ENCODE measurements around the gene OTOGL. TPM values are rescaled to one million over a fixed set of nuclear protein-coding genes. Genes with fewer than 3 reads are reported as not detected.

Gene OTOGL
- total RNA-seq, 2 experiments from 2014 or later: not detected

DNA sequence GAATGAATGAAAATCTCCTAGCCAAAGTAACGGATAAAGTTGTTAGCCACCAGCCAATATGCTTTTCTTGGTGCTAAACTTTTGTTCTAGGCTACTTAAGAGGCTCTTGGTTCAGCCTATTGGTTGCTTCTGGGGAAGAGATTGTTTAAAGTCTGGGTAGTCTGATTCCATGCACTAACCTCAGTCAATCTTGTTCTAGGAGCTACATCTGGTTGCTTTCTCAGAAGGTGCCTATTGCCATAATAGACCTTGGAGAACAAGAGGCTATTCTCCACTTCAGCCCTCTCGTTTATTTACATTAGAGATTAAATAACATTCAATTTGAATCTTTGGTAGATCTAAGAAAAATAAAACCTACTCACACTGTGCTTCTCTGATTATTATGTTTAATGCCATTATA lies 40.8 kb upstream of the OTOGL start:
- no peak overlapping the region for H3K4me2 ChIP-seq (ENCODE audit: low read length)
- BruUV-seq (replicated peaks): no TSS peak
- no peak overlapping the region for H3K27ac ChIP-seq (ENCODE audit: low read depth, low read length, poor library complexity, severe bottlenecking)
- ChIA-PET CTCF (ENCODE audit: unreplicated experiment) (no interaction called here), POLR2A (no interaction called here)
- TF ChIP-seq, protein P1, sequence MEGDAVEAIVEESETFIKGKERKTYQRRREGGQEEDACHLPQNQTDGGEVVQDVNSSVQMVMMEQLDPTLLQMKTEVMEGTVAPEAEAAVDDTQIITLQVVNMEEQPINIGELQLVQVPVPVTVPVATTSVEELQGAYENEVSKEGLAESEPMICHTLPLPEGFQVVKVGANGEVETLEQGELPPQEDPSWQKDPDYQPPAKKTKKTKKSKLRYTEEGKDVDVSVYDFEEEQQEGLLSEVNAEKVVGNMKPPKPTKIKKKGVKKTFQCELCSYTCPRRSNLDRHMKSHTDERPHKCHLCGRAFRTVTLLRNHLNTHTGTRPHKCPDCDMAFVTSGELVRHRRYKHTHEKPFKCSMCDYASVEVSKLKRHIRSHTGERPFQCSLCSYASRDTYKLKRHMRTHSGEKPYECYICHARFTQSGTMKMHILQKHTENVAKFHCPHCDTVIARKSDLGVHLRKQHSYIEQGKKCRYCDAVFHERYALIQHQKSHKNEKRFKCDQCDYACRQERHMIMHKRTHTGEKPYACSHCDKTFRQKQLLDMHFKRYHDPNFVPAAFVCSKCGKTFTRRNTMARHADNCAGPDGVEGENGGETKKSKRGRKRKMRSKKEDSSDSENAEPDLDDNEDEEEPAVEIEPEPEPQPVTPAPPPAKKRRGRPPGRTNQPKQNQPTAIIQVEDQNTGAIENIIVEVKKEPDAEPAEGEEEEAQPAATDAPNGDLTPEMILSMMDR (conservative IDR thresholded peaks at IDR 0.05; ENCODE audit: low read length): no peak
- no peak for TF ChIP-seq EZH2phosphoT487 (IDR thresholded peaks at IDR 0.05; ENCODE audit: borderline replicate concordance, low read depth, low read length)
- H2AFZ ChIP-seq (ENCODE audit: low read length): no peak overlapping the region
- H3K36me3 ChIP-seq (ENCODE audit: insufficient read depth, low read length): no peaks in the 10 kb centered on the region
- no peak overlapping the region for H3K4me3 ChIP-seq (ENCODE audit: low read depth, low read length, poor library complexity, severe bottlenecking)
- no peak for DNase-seq (ENCODE audit: low spot score)
- no peaks in the 10 kb centered on the region for H3K9me2 ChIP-seq (ENCODE audit: insufficient read depth, low read length)
- H4K20me1 ChIP-seq (ENCODE audit: insufficient read depth, low read length): no peaks in the 10 kb centered on the region
- intact Hi-C loops (cut with micrococcal nuclease; ENCODE audit: unreplicated experiment): no loop called here
- H3K9me3 ChIP-seq (ENCODE audit: low read length): no peaks in the 10 kb centered on the region
- H3K79me2 ChIP-seq (ENCODE audit: insufficient read depth, low read depth, low read length): no peaks in the 10 kb centered on the region
- no peaks in the 10 kb centered on the region for H3K4me1 ChIP-seq (ENCODE audit: insufficient read depth, low read length, poor library complexity, severe bottlenecking)

DNA sequence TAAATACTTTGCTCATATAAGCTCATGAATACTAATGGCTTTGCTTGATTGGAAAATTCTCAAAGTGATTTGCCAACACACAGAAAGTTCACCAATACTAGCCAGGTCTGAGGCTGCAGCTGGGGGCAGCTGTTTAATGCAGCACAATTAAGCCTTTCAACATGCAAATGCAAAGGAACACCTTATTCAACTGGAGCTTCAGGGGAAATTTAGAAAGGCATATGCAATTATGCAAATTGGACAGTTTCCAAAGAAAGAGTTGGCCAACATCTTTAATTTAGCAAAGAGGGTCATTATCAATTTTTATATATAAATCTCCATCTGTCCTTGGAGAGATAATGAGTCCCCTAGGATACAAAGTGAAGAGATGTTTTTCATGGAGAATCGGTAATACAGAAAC lies 40.2 kb upstream of the OTOGL start:
- Histone ChIP-seq H3K9me3 (ENCODE audit: low read length) (no peaks in the 10 kb centered on the region), H2AFZ (ENCODE audit: low read length) (no peak overlapping the region), H3K36me3 (ENCODE audit: insufficient read depth, low read length) (no peaks in the 10 kb centered on the region), H3K4me1 (ENCODE audit: insufficient read depth, low read length, poor library complexity, severe bottlenecking) (no peaks in the 10 kb centered on the region), H3K4me2 (ENCODE audit: low read length) (no peak overlapping the region), H3K9me2 (ENCODE audit: insufficient read depth, low read length) (no peaks in the 10 kb centered on the region), H3K27ac (ENCODE audit: low read depth, low read length, poor library complexity, severe bottlenecking) (no peak overlapping the region), H4K20me1 (ENCODE audit: insufficient read depth, low read length) (no peaks in the 10 kb centered on the region), H3K79me2 (ENCODE audit: insufficient read depth, low read depth, low read length) (no peaks in the 10 kb centered on the region), H3K4me3 (ENCODE audit: low read depth, low read length, poor library complexity, severe bottlenecking) (no peak overlapping the region)
- DNase-seq (ENCODE audit: low spot score): no peak
- no TSS peak for BruUV-seq (replicated peaks)
- CTCF ChIA-PET (ENCODE audit: unreplicated experiment): no interaction called here
- POLR2A ChIA-PET: no interaction called here
- intact Hi-C loops (cut with micrococcal nuclease; ENCODE audit: unreplicated experiment): no loop called here
- TF ChIP-seq, protein P1 (conservative IDR thresholded peaks at IDR 0.05; ENCODE audit: low read length): no peak
- TF ChIP-seq EZH2phosphoT487 (IDR thresholded peaks at IDR 0.05; ENCODE audit: borderline replicate concordance, low read depth, low read length): no peak

DNA sequence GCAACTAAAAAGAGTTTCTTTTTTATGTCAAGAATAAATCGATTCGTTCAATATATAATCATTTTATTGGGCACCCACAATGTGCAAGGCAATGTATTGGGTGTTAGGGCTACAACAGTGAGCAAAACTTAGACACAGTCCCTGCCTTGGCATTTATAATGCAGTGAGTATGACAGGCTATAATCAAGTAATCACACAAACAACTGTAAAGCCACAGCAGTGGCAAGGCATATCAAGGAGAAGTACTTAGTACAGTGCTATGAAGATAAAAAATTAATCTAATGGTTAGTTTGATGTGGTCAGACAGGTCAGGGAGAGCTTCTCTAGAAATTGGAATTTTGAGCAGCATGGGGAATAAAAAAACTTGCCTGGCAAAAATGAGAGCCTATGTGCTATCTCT lies 39.5 kb upstream of the OTOGL start:
- Histone ChIP-seq H3K4me2 (ENCODE audit: low read length) (no peak overlapping the region), H2AFZ (ENCODE audit: low read length) (no peak overlapping the region), H3K27ac (ENCODE audit: low read depth, low read length, poor library complexity, severe bottlenecking) (no peak overlapping the region), H3K4me1 (ENCODE audit: insufficient read depth, low read length, poor library complexity, severe bottlenecking) (no peaks in the 10 kb centered on the region), H3K9me2 (ENCODE audit: insufficient read depth, low read length) (no peaks in the 10 kb centered on the region), H4K20me1 (ENCODE audit: insufficient read depth, low read length) (no peaks in the 10 kb centered on the region), H3K9me3 (ENCODE audit: low read length) (no peaks in the 10 kb centered on the region), H3K36me3 (ENCODE audit: insufficient read depth, low read length) (no peaks in the 10 kb centered on the region), H3K79me2 (ENCODE audit: insufficient read depth, low read depth, low read length) (no peaks in the 10 kb centered on the region), H3K4me3 (ENCODE audit: low read depth, low read length, poor library complexity, severe bottlenecking) (no peak overlapping the region)
- TF ChIP-seq, protein P1 (conservative IDR thresholded peaks at IDR 0.05; ENCODE audit: low read length): no peak
- no peak for TF ChIP-seq EZH2phosphoT487 (IDR thresholded peaks at IDR 0.05; ENCODE audit: borderline replicate concordance, low read depth, low read length)
- ChIA-PET CTCF (ENCODE audit: unreplicated experiment) (no interaction called here), POLR2A (interaction anchor here (0.7 kb wide), 1 partner anchor 528 kb away, joined by 3 read pairs; no protein-coding TSS in a partner anchor)
- DNase-seq (ENCODE audit: low spot score): no peak
- intact Hi-C loops (cut with micrococcal nuclease; ENCODE audit: unreplicated experiment): no loop called here
- BruUV-seq (replicated peaks): no TSS peak
